H9 (cell line): Measurements from ENCODE around the gene CAMTA1. TPM values are rescaled to one million over a fixed set of nuclear protein-coding genes. Genes with fewer than 3 reads are reported as not detected.

Experiments
- DNase-seq: peaks from one replicate; pipeline ENCODE4 v3.0.0-alpha.2; 2017
- H2AFZ ChIP-seq: one replicate; pipeline ENCODE4 v1.6.1; 2013; ENCODE audit warnings: mild to moderate bottlenecking, low read length, control low read depth, moderate library complexity
- H2AK5ac ChIP-seq: 2 replicates; pipeline ENCODE4 v1.6.1; 2013; ENCODE audit warnings: low read length, control low read depth, mixed read lengths; ENCODE audit not compliant: insufficient read length
- H2BK120ac ChIP-seq: one replicate; pipeline ENCODE4 v1.6.1; 2013; ENCODE audit warnings: low read depth, mild to moderate bottlenecking, low read length, control low read depth, inconsistent platforms; ENCODE audit not compliant: poor library complexity, severe bottlenecking
- H2BK12ac ChIP-seq: 2 replicates; pipeline ENCODE4 v1.6.1; 2013; ENCODE audit warnings: low read length, control low read depth, mixed read lengths, low read depth; ENCODE audit not compliant: insufficient read length
- H2BK15ac ChIP-seq: 2 replicates; pipeline ENCODE4 v1.6.1; 2013; ENCODE audit warnings: low read depth, low read length, control low read depth
- H2BK20ac ChIP-seq: one replicate; pipeline ENCODE4 v1.6.1; 2013; ENCODE audit warnings: low read depth, mild to moderate bottlenecking, low read length, control low read depth, inconsistent platforms; ENCODE audit not compliant: poor library complexity, severe bottlenecking
- H2BK5ac ChIP-seq: 2 replicates; pipeline ENCODE4 v1.6.1; 2013; ENCODE audit warnings: low read length, control low read depth, mixed read lengths; ENCODE audit not compliant: insufficient read length
- H3K14ac ChIP-seq: 2 replicates; pipeline ENCODE4 v1.6.1; 2013; ENCODE audit warnings: low read length, control low read depth; ENCODE audit not compliant: insufficient read depth
- H3K18ac ChIP-seq: 2 replicates; pipeline ENCODE4 v1.6.1; 2013; ENCODE audit warnings: low read depth, mild to moderate bottlenecking, mixed read lengths, low read length, control low read depth; ENCODE audit not compliant: insufficient read length
- H3K23ac ChIP-seq: 2 replicates; pipeline ENCODE4 v1.6.1; 2013; ENCODE audit warnings: low read length, control low read depth, mixed read lengths, low read depth; ENCODE audit not compliant: insufficient read length
- H3K23me2 ChIP-seq: 2 replicates; pipeline ENCODE4 v1.6.1; 2013; ENCODE audit warnings: low read depth, mild to moderate bottlenecking, mixed read lengths, low read length, control low read depth; ENCODE audit not compliant: insufficient read length, poor library complexity, severe bottlenecking
- H3K27ac ChIP-seq: 2 replicates; pipeline ENCODE4 v1.5.1; 2013; ENCODE audit warnings: low read length, control low read depth, mixed read lengths, low read depth; ENCODE audit not compliant: insufficient read length
- H3K27me3 ChIP-seq: 2 replicates; pipeline ENCODE4 v1.6.1; 2013; ENCODE audit warnings: low read length, control low read depth, inconsistent platforms; ENCODE audit not compliant: insufficient read depth
- H3K4ac ChIP-seq: 2 replicates; pipeline ENCODE4 v1.6.1; 2013; ENCODE audit warnings: low read depth, mild to moderate bottlenecking, control low read depth, inconsistent platforms, low read length, moderate library complexity
- H3K4me1 ChIP-seq: 2 replicates; pipeline ENCODE4 v1.6.1; 2013; ENCODE audit warnings: low read length, control low read depth, inconsistent platforms; ENCODE audit not compliant: insufficient read depth
- H3K4me2 ChIP-seq: 2 replicates; pipeline ENCODE4 v1.6.1; 2013; ENCODE audit warnings: low read length, control low read depth, mixed read lengths; ENCODE audit not compliant: insufficient read length, insufficient read depth
- H3K56ac ChIP-seq: 2 replicates; pipeline ENCODE4 v1.6.1; 2013; ENCODE audit warnings: low read depth, mild to moderate bottlenecking, mixed read lengths, low read length, control low read depth; ENCODE audit not compliant: insufficient read length
- H3K79me1 ChIP-seq: 2 replicates; pipeline ENCODE4 v1.6.1; 2013; ENCODE audit warnings: low read depth, mild to moderate bottlenecking, moderate library complexity, low read length, control low read depth, inconsistent platforms; ENCODE audit not compliant: insufficient read depth, poor library complexity, severe bottlenecking
- H3K79me2 ChIP-seq: 2 replicates; pipeline ENCODE4 v1.6.1; 2013; ENCODE audit warnings: low read length, control low read depth, inconsistent platforms; ENCODE audit not compliant: insufficient read depth
- H3K9ac ChIP-seq: 2 replicates; pipeline ENCODE4 v1.6.1; 2013; ENCODE audit warnings: low read length, control low read depth, mixed read lengths; ENCODE audit not compliant: insufficient read length; ENCODE audit errors: extremely low read depth
- H3K9me3 ChIP-seq: one replicate; pipeline ENCODE4 v1.6.1; 2013; ENCODE audit warnings: low read depth, low read length, inconsistent platforms; ENCODE audit not compliant: control insufficient read depth
- H3T11ph ChIP-seq: one replicate; pipeline ENCODE4 v1.6.1; 2013; ENCODE audit warnings: mild to moderate bottlenecking, low read length, control low read depth, inconsistent platforms
- H4K20me1 ChIP-seq: one replicate; pipeline ENCODE4 v1.6.1; 2013; ENCODE audit not compliant: control insufficient read depth, insufficient read length, insufficient read depth
- H4K5ac ChIP-seq: 2 replicates; pipeline ENCODE4 v1.6.1; 2013; ENCODE audit warnings: low read depth, mild to moderate bottlenecking, mixed read lengths, low read length, control low read depth; ENCODE audit not compliant: insufficient read length
- H4K8ac ChIP-seq: replicated peaks from 2 replicates; pipeline ENCODE4 v1.6.1; 2013; ENCODE audit warnings: low read length, control low read depth, mixed read lengths, low read depth; ENCODE audit not compliant: insufficient read length
- H4K91ac ChIP-seq: 2 replicates; pipeline ENCODE4 v1.6.1; 2013; ENCODE audit warnings: low read depth, mild to moderate bottlenecking, moderate library complexity, mixed read lengths, low read length, control low read depth; ENCODE audit not compliant: insufficient read length
- H3K27ac Mint-ChIP-seq, 3 experiments: 2 replicates in 2 of 3; 3 replicates in 1 of 3; pipeline ENCODE4 v1.8.0; 2020 to 2021; ENCODE audit warnings: mixed read lengths in 3 of 3, mild to moderate bottlenecking in 1 of 3, moderate library complexity in 1 of 3
- H3K27me3 Mint-ChIP-seq: 2 replicates; pipeline ENCODE4 v1.8.0; 2021; ENCODE audit warnings: low read depth, mild to moderate bottlenecking, moderate library complexity, mixed read lengths
- H3K36me3 Mint-ChIP-seq, 3 experiments: 2 replicates in 2 of 3; 3 replicates in 1 of 3; pipeline ENCODE4 v1.8.0; 2020 to 2021; ENCODE audit warnings: low read depth in 3 of 3, mixed read lengths in 3 of 3; ENCODE audit not compliant: insufficient read depth in 1 of 3
- H3K4me1 Mint-ChIP-seq, 2 experiments: 2 replicates each; pipeline ENCODE4 v1.8.0; 2020; ENCODE audit warnings: mixed read lengths in 2 of 2
- H3K4me3 Mint-ChIP-seq, 2 experiments: 2 replicates in 1 of 2; 3 replicates in 1 of 2; pipeline ENCODE4 v1.8.0; 2020 to 2021; ENCODE audit warnings: mild to moderate bottlenecking in 2 of 2, mixed read lengths in 2 of 2, moderate library complexity in 1 of 2
- H3K9me3 Mint-ChIP-seq, 2 experiments: 2 replicates in 1 of 2; 3 replicates in 1 of 2; pipeline ENCODE4 v1.8.0; 2020; ENCODE audit warnings: mild to moderate bottlenecking in 2 of 2, mixed read lengths in 2 of 2, moderate library complexity in 1 of 2
- WGBS: extraction: QIAGEN DNeasy Blood & Tissue Kit; methylation state at CpG from one replicate; pipeline ENCODE4 v1.1.7; 2013; ENCODE audit warnings: missing lambda C conversion rate, low lambda C conversion rate, mixed read lengths; ENCODE audit not compliant: insufficient read length; ENCODE audit errors: extremely low coverage; 5-methylcytosine and 5-hydroxymethylcytosine counted together
- total RNA-seq: library from RNA; stranded (reverse); gene quantifications from 2 replicates; pipeline ENCODE4 v1.2.1, GENCODE V29; 2021
- TF ChIP-seq, protein P1 (sequence below): fragments of 200-600 bp; sonication (generic); conservative IDR thresholded peaks from 3 replicates; pipeline ENCODE4 v1.8.0; 2021; ENCODE audit warnings: antibody characterized with exemption, mild to moderate bottlenecking

CAMTA1 gene
- total RNA-seq, 1 experiment from 2014 or later, result 115 TPM

DNA sequence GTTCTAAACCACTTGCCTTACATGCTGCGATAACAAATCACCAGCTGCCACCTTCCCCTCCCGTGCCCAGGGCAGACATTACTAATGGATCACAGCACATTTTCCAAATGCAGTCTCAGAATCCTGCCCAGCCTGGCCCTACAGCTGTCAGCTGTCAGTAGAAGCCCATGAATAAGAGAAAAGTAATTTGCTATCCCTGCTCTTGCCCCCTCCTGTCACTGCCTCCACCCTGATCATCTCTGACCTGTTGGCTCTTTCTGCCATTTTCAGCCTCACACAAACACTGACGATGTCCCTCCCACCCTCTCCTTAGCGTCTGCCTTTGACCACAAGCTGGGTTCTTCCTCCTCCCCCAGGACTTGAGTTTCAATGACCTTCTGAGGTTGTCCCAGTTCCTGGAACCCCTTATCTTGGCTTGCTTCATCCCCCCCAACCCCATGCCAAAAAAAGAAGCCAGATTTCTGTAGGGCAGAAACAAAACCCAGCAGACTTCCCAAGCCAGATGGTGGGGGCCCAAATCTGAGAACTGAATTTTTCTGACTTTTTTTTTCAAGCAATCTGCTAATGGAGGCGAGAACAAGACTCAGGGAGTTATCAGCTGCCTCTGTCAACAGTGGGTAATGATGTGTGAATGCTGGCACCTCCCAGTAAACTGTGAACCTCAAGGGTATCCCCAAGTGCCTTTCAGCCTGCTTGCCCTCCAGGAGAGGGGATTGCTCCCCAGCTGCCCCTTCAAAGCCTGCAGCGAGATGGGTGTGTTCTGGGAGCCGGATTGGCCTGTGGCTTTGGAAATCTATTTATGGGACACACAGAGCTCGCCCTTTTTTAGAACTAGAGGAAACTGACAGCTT, 769.4 kb downstream of the CAMTA1 start:
- Histone ChIP-seq H3K4me2 (no peak overlapping the region), H3K23me2 (no peaks in the 10 kb centered on the region), H4K91ac (no peak overlapping the region), H3K79me2 (no peaks in the 10 kb centered on the region), H2BK5ac (no peak overlapping the region), H3K4me1 (peaks cover 3% of the 10 kb centered on the region; the same call in 1 of the 2 replicates), H3T11ph (no peak overlapping the region), H3K18ac (no peak overlapping the region), H3K9ac (no peak overlapping the region), H3K27ac (no peak overlapping the region), H3K4ac (no peak overlapping the region), H2BK12ac (no peak overlapping the region), H4K20me1 (no peaks in the 10 kb centered on the region), H2AK5ac (no peak overlapping the region), H3K27me3 (no peaks in the 10 kb centered on the region), H3K14ac (no peak overlapping the region), H4K8ac (no peak overlapping the region), H3K23ac (no peak overlapping the region), H2BK15ac (no peak overlapping the region), H4K5ac (no peak overlapping the region), H3K56ac (no peak overlapping the region), H2BK20ac (no peak overlapping the region), H3K79me1 (no peaks in the 10 kb centered on the region), H3K9me3 (no peaks in the 10 kb centered on the region), H2AFZ (no peak overlapping the region), H2BK120ac (no peak overlapping the region)
- H3K4me1 Mint-ChIP-seq, result peaks cover 20 to 23% of the 10 kb centered on the region in 2 experiments
- no peak overlapping the region for H3K4me3 Mint-ChIP-seq
- peaks cover 3 to 4% of the 10 kb centered on the region in 2 experiments; a peak in 3 of 5 replicates for H3K9me3 Mint-ChIP-seq
- H3K27me3 Mint-ChIP-seq, result peaks cover 7% of the 10 kb centered on the region
- no peak for DNase-seq
- no peak overlapping the region for H3K27ac Mint-ChIP-seq
- H3K36me3 Mint-ChIP-seq, result no peaks in the 10 kb centered on the region
- no CpG with 5 or more reads among the region's 8 CpGs for WGBS
- TF ChIP-seq, protein P1, sequence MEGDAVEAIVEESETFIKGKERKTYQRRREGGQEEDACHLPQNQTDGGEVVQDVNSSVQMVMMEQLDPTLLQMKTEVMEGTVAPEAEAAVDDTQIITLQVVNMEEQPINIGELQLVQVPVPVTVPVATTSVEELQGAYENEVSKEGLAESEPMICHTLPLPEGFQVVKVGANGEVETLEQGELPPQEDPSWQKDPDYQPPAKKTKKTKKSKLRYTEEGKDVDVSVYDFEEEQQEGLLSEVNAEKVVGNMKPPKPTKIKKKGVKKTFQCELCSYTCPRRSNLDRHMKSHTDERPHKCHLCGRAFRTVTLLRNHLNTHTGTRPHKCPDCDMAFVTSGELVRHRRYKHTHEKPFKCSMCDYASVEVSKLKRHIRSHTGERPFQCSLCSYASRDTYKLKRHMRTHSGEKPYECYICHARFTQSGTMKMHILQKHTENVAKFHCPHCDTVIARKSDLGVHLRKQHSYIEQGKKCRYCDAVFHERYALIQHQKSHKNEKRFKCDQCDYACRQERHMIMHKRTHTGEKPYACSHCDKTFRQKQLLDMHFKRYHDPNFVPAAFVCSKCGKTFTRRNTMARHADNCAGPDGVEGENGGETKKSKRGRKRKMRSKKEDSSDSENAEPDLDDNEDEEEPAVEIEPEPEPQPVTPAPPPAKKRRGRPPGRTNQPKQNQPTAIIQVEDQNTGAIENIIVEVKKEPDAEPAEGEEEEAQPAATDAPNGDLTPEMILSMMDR, result no peak
